MG63 (cell line): ENCODE results near the gene SLC43A3. TPM values are rescaled to one million over a fixed set of nuclear protein-coding genes. Genes with fewer than 3 reads are reported as not detected.
A peak's percentile ranks its signal among the peaks of the same experiment; 100 is the strongest.
"Not testable (repeated sequence)": the region's sequence is repeated elsewhere in the genome, so short reads cannot be mapped to it uniquely, and the experiment has no call there.

Source experiments
- DNase-seq: peaks from one replicate; pipeline ENCODE4 v3.0.0-alpha.2; 2020
- H3K27me3 ChIP-seq: fragments of 250-450 bp; sonication (Bioruptor Pico); 2 replicates; pipeline ENCODE4 v1.5.1; 2020; ENCODE audit warnings: mild to moderate bottlenecking, moderate library complexity
- H3K36me3 ChIP-seq: fragments of 250-450 bp; sonication (Bioruptor Pico); 2 replicates; pipeline ENCODE4 v1.5.1; 2020; ENCODE audit warnings: mild to moderate bottlenecking, moderate library complexity
- H3K4me3 ChIP-seq: fragments of 250-450 bp; sonication (Bioruptor Pico); 2 replicates; pipeline ENCODE4 v1.5.1; 2020; ENCODE audit warnings: mild to moderate bottlenecking, moderate library complexity
- H3K9me3 ChIP-seq: fragments of 250-450 bp; sonication (Bioruptor Pico); 2 replicates; pipeline ENCODE4 v1.5.1; 2020; ENCODE audit warnings: mild to moderate bottlenecking, moderate library complexity
- total RNA-seq: library from RNA; depleted of rRNA; stranded (reverse); fragments of >200 nt; shearing (Covaris generic); gene quantifications from 2 replicates; pipeline ENCODE4 v1.2.3, GENCODE V29; 2014; ENCODE audit warnings: low replicate concordance

SLC43A3 gene
- total RNA-seq, 1 experiment from 2014 or later = 84.3 TPM

DNA sequence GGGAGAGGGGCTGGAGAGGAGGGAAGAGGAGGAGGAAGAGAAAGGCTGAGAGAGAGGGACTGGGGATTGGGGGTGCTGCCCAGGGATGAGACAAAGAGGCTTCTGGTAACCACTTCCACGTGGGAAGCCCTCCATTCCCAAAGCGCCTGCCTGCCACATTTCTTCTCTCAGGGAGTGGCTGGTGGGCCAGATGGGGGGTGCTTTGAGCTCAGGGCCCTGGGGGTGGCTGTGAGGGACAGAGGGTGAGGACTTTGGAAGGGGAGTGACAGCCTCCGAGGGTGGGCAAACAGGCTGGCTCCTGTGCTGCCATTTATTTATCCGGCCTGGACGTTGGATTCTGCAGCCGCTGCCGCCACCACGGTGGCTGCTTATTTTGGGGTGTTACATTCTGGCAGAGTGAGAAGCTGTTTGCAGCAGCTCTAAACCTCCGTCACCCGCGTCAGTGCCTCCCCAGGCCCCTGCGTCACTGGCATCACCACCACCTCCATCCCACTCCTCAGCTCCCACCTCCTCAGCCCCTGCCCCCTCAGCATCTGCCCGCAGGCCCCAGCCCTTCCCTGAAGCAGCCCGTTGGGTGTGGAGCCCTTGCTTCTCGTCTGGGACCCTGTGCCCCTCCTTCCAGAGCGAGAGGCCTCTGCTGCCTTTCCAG, 35.0 kb upstream of the SLC43A3 start:
- H3K9me3 ChIP-seq = no peaks in the 10 kb centered on the region
- no peak overlapping the region for H3K4me3 ChIP-seq
- H3K27me3 ChIP-seq = peaks cover 13% of the 10 kb centered on the region
- DNase-seq = no peak
- H3K36me3 ChIP-seq = no peaks in the 10 kb centered on the region

DNA sequence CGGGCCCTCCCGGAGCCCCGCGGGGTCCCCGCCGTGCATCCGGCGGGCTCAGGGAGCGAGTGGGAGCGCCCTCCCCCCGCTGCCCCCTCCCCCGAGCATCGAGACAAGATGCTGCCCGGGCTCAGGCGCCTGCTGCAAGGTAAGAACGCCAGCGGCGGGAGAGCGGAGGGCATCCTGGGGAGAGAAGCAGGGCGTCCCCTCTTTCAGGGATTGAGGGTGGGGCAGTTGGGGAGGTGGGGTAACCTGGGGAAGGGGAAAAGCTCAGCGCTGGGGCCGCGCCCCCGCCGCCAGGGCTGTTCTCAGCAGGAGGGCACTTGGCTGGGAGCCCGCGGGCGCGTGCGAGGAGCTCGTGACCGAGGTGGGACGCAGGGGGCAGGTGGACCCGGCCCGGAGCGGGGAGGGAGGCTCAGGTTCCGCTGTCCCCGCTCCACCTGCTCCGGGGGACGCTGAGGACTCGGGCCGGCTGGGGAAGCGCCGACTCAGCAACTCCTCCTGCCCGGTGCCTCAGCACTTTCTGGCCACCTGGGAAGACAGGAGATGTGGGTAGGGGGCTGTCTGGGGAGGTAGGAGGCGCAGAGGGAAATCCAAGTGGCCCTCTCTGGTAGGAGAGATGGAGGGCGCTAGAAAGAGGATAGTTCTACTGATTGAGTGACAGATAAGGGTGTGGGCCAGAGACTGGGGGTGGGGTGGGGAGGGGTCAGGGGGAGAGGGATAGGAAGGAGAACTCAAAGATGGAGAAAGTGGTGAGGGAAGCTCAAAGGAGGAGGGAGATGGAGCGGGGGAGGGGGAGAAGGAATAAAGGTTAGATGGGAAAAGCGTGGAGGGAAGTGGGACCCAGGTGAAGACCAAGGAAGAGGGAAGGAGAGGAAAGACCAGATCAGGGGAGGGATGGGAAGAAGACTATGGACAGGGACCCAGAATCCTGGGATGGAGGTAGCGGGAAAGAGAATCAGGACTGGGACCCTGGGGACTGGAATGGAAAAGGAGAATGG, 34.1 kb upstream of the SLC43A3 start:
- DNase-seq = no peak
- H3K27me3 ChIP-seq = peaks cover 13% of the 10 kb centered on the region
- peak overlapping the region; percentile 35 for H3K4me3 ChIP-seq
- H3K9me3 ChIP-seq = no peaks in the 10 kb centered on the region
- H3K36me3 ChIP-seq = no peaks in the 10 kb centered on the region

DNA sequence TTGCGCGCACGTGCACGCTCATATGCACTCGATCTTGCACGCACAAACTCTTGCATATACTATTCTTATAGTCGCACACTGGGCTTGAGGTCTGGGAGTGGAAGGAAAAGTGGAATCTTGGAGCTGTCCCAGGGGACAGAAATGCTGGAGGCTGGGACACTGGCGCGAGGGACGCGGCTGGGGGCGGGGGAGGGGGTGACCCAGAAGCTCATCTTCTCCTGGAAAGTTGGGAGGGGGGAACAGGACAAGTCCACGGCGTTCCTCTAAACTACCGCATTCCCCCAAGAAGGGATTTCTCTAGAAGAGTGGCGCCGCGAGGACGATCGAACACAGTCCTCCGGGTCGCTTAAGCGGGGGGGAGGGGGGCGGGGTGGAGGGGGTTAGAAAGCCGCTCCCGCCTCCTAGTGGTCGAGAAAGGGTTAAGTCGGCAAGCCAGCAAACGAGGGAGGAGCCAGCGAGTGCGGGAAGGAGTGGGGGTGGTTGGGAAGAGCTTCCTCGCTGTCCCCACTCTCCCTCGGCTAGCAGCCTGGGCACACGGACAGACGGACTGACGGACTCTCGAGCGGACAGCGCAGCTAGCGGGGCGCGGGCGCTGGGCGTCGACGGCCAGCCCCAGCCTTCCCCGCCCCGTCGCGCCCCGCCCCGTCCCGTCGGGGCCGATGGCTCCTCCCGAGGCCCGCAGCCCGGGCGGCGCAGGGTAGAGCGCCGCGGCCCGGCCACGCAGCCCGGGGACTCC, 33.3 kb upstream of the SLC43A3 start, which contains the start of gene RTN4RL2:
Gene RTN4RL2, plus strand, starts transcription at position 507 of the 736 bp plus-strand sequence. CDS start 338 bp downstream, outside the sequence.
- Histone ChIP-seq H3K9me3 (no peaks in the 10 kb centered on the region), H3K36me3 (no peaks in the 10 kb centered on the region), H3K27me3 (peaks cover 13% of the 10 kb centered on the region), H3K4me3 (peak within 1 kb of the TSS; percentile 35)
- peak; percentile 58 for DNase-seq

DNA sequence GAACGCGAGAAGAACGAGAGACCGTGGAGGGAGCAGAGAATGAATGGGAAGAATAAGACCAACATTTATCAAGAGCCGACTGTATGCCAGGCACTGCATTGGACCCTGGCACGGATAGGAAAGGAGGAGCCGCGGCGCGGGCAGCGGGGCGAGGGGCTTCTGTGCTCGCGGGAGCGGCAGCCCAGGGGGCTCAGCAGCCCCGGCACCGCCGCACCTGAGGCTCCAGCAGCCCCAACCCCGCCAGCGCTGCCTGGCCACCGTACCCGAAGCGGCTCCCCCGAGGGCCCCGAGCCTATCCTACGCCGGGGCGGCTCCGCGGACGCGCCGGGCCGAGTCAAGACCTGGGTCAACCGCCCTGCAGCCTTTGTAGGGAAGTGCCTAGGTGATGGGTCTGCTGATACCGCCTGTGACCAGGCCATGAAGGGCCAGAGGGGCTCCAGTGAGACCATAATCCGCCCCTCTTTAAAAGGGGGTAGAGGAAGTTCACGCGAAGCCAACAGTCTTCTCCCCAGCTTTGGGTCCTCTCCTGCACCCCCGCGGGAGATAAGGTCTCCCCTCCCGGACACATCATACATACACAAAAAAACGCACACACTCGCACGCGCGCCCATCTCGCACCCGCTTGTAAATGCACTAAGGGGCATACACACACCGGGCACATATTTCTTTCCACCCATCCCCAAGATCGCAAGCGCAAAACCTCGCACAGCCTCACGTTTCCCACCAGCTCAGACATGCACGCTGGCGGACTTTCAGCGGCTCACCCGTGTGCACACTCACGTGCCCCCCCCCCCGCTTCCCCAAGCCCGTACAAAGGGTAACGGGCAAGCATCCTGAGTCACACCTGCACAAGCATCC, 32.5 kb upstream of the SLC43A3 start:
- H3K27me3 ChIP-seq = peaks cover 13% of the 10 kb centered on the region

DNA sequence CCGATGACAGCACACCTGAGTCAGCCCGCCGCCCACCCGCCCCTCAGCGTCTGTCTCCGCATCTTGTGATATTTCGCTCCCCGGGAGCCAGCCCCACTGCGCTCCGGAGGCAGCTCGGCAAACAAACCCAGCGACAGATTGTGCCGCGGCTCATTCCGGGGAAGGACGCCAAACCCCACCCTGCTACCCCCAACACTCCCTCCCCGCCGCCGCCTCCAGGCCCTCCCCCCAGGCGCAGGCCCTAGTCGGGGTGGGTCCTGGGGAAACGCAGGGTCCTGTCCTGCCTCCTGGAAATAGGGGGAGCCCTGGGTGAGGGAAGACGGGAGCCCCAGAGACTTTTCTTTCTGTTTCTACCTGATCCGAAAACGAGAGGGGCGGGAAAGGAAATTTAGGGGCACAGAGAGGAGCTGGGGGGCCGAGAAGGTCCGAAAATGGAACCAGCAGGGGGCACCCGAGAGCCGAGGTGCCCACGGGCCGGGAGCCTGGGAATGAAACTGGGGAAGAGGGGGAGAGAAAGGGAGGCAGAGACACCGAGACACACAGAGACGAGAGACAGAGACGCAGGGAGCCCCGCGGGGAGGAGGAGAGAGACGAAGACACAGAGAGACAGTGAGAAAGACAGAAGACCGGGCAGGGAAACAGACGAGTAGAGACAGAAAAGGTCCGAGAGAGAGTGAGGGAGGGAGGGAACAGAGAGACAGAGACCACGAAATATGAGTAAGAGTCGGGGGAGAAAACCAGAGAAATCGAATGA, 31.7 kb upstream of the SLC43A3 start:
- no peak for DNase-seq
- H3K9me3 ChIP-seq = no peaks in the 10 kb centered on the region
- H3K4me3 ChIP-seq = peak overlapping the region; percentile 24
- H3K27me3 ChIP-seq = peaks cover 13% of the 10 kb centered on the region
- H3K36me3 ChIP-seq = no peaks in the 10 kb centered on the region

More for the DNA sequence above, 32.5 kb upstream of the SLC43A3 start:
- Histone ChIP-seq H3K4me3 (peak overlapping the region; percentile 24), H3K36me3 (no peaks in the 10 kb centered on the region), H3K9me3 (no peaks in the 10 kb centered on the region)
- DNase-seq = no peak

DNA sequence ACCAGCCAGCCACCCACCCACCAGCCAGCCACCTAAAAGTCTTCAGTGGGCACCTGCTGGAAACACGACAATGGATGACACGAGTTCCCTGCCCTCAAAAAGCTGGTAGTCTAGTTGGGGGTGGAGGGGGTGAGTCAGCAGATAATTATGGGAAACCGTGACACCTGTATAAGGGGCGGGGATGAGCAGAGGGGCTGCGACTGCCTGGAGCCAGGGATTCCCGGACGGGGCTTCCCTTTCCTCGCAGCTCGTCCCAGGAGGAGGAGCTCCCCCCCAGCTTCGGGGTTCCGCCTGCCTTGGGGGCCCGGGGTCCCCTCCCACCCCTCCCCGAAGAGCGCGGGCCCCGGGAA, 31.1 kb upstream of the SLC43A3 start:
- Histone ChIP-seq H3K27me3 (peaks cover 13% of the 10 kb centered on the region), H3K4me3 (no peak overlapping the region), H3K36me3 (no peaks in the 10 kb centered on the region), H3K9me3 (no peaks in the 10 kb centered on the region)
- DNase-seq = no peak

DNA sequence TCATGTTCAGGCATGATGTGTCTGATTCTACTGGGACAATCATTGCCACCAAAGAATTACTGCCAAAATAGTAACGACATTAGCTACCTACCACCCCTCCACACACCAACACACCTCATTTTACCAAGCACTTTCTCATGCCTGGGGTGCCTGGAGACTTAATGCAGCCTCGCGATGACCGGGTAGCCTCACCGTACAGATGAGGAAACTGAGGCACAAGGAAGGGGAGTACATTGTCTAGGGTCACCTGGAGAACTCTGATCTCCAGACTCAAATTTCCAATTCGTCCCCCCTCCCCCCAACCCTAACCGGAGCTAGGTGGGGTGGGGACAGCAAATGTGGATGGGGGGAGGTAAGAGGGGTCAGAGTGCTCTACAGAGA, 30.7 kb upstream of the SLC43A3 start:
- Histone ChIP-seq H3K36me3 (no peaks in the 10 kb centered on the region), H3K4me3 (no peak overlapping the region), H3K27me3 (peaks cover 13% of the 10 kb centered on the region), H3K9me3 (no peaks in the 10 kb centered on the region)
- no peak for DNase-seq

DNA sequence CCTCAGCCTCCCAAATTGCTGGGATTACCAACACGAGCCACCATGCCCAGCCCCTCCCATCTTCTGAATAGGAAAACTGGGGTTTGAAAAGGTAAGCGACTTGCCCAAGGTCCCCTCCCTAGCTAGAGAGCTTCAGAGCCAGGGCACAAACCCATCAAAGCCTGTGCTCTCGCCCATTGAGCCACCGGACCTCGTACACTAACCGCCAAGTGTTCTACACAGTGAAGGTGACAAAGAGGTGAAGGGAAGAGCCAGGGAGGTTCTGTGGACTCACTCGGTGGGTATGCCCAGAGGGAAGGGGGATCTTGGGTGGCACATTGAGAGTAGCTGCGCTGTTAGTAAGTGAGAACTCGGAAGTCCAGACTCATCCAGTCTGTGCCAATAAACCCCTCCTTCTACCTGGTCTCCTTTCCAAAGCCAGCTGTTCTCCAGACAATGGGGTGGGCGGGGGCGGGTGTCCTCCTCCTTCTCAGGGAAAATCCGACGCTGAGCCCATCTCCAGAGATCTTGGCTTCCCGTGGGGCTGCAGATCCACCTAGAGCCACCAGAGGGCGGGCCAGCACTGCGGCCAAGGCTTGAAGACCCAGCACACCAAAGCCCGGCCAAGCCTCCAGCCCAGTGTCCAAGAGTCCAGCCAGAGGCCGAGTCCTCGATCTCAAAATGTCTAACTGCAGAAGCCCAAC, 30.2 kb upstream of the SLC43A3 start:
- Histone ChIP-seq H3K36me3 (no peaks in the 10 kb centered on the region), H3K9me3 (no peaks in the 10 kb centered on the region), H3K4me3 (no peak overlapping the region), H3K27me3 (peaks cover 13% of the 10 kb centered on the region)
- DNase-seq = peak; percentile 80

DNA sequence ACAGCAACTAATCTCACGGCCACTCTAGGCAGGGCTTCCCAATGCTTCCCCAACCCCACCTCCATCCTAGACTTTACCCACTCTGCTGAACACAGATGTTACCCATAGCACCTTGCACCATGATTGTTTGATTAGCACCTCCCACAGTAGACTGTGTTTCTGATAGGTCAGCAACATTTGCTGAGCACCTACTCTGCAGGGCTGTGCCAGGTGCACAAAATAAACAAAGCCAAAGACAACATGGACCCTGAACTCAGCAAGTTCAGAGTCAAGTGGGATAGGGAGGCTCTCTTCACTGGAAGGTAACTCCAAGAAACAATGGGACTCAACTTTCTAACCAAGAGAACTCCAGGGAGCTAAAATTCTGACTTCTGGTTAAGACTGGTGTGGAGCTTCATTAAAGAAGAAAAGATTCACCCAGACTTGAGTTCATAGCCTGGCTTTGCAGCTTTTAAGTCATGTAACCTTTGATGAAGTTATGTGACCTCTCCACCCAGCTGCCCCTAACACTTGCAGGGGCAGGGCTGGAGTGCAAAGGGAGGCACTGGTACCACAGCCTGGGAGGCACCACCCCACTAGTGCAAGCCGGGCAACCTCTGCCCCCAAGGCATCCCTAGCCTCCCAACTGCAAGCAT, 26.7 kb upstream of the SLC43A3 start:
- no peaks in the 10 kb centered on the region for H3K9me3 ChIP-seq
- H3K36me3 ChIP-seq = no peaks in the 10 kb centered on the region
- H3K27me3 ChIP-seq = peaks cover under 1% of the 10 kb centered on the region; the same call in 1 of the 2 replicates
- no peak overlapping the region for H3K4me3 ChIP-seq
- DNase-seq = no peak

DNA sequence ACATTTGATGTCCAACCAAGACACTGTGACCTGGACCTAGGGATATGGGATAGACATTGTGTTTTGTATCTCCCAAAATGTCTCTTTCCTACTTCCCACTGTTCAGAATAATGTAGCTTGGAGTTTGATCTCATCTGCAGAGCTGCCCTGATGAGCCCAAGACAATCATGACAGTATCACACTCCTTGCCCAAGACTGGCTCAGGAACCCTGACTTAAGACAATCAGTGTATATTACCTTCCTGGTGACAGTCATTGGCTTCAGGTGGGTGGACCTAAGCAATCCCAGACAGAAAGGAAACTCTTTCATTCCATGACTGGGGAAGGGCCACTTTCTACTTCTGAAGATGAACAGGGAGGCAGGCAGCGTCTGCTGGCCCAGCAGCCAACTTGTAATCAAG, 19.1 kb upstream of the SLC43A3 start:
- Histone ChIP-seq H3K36me3 (no peaks in the 10 kb centered on the region), H3K27me3 (no peaks in the 10 kb centered on the region), H3K9me3 (no peaks in the 10 kb centered on the region), H3K4me3 (no peak overlapping the region)
- DNase-seq = no peak

DNA sequence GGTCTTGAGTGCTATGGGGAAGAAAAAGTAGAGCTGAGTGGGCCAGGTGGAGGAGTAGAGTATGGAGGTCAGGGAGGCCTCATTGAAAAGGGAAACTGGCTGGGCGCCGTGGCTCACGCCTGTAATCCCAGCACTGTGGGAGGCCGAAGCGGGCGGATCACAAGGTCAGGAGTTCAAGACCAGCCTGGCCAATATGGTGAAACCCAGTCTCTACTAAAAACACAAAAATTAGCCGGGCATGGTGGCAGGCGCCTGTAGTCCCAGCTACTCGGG, 18.1 kb upstream of the SLC43A3 start:
- DNase-seq, H3K27me3 ChIP-seq, H3K9me3 ChIP-seq: not testable (repeated sequence)

DNA sequence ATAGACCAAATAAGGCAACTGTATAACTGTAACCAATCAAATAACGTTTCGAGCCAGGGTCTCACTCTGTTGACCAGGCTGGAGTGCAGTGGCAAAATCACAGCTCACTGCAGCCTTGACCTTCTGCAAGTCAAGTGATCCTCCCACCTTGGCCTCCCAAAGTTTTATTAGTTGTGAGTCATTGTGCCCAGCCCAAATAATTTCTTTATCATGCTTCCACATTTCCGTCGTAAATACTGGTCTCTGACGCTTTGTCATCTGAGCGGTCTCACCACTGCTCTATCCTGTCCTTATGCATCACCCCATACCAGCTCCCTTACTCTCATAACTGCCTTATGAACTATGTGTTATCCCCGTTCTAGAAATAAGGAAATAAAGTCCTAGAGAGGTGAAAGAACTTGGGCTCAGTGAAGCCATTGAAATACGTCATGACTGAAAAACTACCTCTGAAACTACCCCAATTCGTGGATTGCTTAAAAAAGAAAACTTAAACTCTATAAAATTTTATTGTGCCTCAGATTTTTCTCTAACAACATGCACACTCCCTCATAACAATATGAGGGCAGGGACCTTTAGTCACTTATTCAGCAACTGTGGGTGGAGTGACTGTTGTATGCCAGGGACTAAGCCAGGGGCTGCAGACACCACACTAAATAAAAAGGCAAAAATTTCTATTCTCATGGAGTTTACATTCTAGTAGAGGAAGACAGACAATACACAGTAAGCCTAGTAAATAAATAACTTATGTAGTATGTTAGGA, 17.6 kb upstream of the SLC43A3 start:
- no peak overlapping the region for H3K4me3 ChIP-seq
- no peaks in the 10 kb centered on the region for H3K36me3 ChIP-seq
- H3K9me3 ChIP-seq = no peaks in the 10 kb centered on the region
- DNase-seq = no peak
- no peaks in the 10 kb centered on the region for H3K27me3 ChIP-seq

More for the DNA sequence above, 18.1 kb upstream of the SLC43A3 start:
- H3K36me3 ChIP-seq, H3K4me3 ChIP-seq: not testable (repeated sequence)

DNA sequence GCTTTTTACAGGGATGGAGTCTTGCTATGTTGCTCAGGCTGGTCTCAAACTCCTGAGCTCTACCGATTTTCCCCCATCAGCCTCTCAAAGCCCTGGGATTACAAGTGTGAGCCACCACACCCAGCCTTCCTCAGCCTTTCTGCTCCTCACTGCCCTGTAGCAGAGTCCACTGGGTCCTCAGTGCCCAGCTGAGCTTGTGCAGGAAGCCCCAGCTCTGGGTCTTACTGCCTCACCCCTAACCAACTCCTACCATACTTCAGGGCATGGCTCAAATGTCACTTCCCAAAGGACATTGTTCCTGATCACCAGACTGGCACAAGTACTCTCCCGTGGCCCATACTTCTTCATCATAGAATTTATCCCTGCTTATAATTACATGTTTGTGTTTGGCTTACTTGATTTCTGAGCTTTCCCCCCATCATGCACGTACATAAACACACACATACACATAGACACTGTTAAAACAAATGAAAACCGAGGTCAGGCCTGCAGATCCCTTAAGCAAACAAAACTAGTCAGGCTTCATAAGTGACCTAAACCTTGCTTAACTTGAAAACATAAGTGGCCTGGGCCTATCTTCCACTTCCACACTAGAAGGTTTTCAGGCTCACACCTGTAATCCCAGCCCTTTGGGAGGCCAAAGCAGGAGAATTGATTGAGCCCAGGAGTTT, 14.0 kb upstream of the SLC43A3 start:
- Histone ChIP-seq H3K9me3 (no peaks in the 10 kb centered on the region), H3K4me3 (no peak overlapping the region), H3K36me3 (no peaks in the 10 kb centered on the region), H3K27me3 (no peaks in the 10 kb centered on the region)
- DNase-seq = no peak

DNA sequence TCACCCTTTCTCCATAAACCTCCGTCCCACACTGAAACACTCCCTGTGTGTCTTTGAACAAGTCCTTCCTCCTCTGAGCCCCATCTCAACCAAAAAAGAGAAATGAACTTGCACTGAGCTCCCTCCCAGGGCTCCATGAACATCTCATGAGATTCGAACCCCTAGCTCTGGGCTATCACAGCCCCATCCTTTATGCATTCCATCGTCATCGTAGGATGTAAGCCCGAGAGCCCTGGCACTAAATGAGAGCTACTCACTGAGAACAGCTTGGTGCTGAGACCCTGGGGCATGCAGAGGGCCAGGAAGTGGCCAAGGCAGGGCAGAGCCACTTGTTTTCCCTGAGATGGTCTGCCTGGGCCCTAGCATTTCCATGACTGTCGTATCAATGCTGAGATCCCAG, 12.9 kb upstream of the SLC43A3 start:
- DNase-seq = no peak
- no peaks in the 10 kb centered on the region for H3K9me3 ChIP-seq
- H3K27me3 ChIP-seq = no peaks in the 10 kb centered on the region
- H3K36me3 ChIP-seq = no peaks in the 10 kb centered on the region
- no peak overlapping the region for H3K4me3 ChIP-seq
